A549 (cell line): Measurements from ENCODE around the gene DNPEP. TPM values are rescaled to one million over a fixed set of nuclear protein-coding genes. Genes with fewer than 3 reads are reported as not detected.

Experiments used
- ATAC-seq, 2 experiments: fragments of 200-7000 bp in 1 of 2; fragments of >200 bp in 1 of 2; cut with Nextera tagmentation in 1 of 2; cut with Tn5 transposase in 1 of 2; 3 replicates each; pipeline versions ENCODE4 v1.8.0 to v1.9.1; 2018 to 2020; ENCODE audit warnings: mild to moderate bottlenecking in 1 of 2, moderate library complexity in 1 of 2
- CTCF ChIA-PET: fragments of 300-600 bp; sonication (Branson Sonifier 250); formaldehyde crosslinking; extraction: SDS; loops from one replicate; lab custom pipeline; 2021; ENCODE audit warnings: antibody characterized with exemption, inconsistent platforms; lab: Yijun Ruan, JAX
- POLR2A ChIA-PET: fragments of 350-600 bp; formaldehyde crosslinking; extraction: SDS; loops from one replicate; lab custom pipeline; 2021; ENCODE audit warnings: antibody characterized with exemption, inconsistent platforms; lab: Yijun Ruan, JAX
- DNase-seq, 2 experiments: peaks; one replicate each; pipeline versions ENCODE4 v3.0.0 to v3.0.0-alpha.2; 2011 to 2016; ENCODE audit warnings: low read depth in 1 of 2, low spot score in 1 of 2
- FAIRE-seq: peaks from 2 replicates; lab custom pipeline; 2011; peaks lifted over from hg19 to GRCh38; lab: Jason Lieb, UNC
- H3K27ac ChIP-seq, 2 experiments: fragments of >200 bp; sonication (Bioruptor Twin); formaldehyde crosslinking; 3 replicates each; pipeline ENCODE4 v1.5.1; 2016 to 2017
- H3K4me1 ChIP-seq: fragments of >200 bp; sonication (Bioruptor Twin); formaldehyde crosslinking; 3 replicates; pipeline ENCODE4 v1.6.1; 2016
- H3K4me2 ChIP-seq: fragments of >200 bp; sonication (Bioruptor Twin); formaldehyde crosslinking; 3 replicates; pipeline ENCODE4 v1.6.1; 2016
- H3K4me3 ChIP-seq: fragments of >200 bp; sonication (Bioruptor Twin); formaldehyde crosslinking; 3 replicates; pipeline ENCODE4 v1.5.1; 2016
- H3K9me3 ChIP-seq: fragments of >200 bp; sonication (Bioruptor Twin); formaldehyde crosslinking; 3 replicates; pipeline ENCODE4 v1.6.1; 2016
- BHLHE40 ChIP-seq: IDR thresholded peaks from 2 replicates; pipeline ENCODE4 v1.6.1; 2012; ENCODE audit warnings: low read depth, low read length, inconsistent platforms
- CBX2 ChIP-seq: fragments of 200-600 bp; sonication (generic); IDR thresholded peaks from 2 replicates; pipeline ENCODE4 v1.6.1; 2016; ENCODE audit warnings: low read depth, mild to moderate bottlenecking, borderline replicate concordance
- CHD2 ChIP-seq: fragments of 150-350 bp; IDR thresholded peaks from 2 replicates; pipeline ENCODE4 v1.6.1; 2014; ENCODE audit warnings: low read length; ENCODE audit not compliant: partially characterized antibody
- EHF ChIP-seq: fragments of 250-450 bp; sonication (Bioruptor Pico); IDR thresholded peaks from 2 replicates; pipeline ENCODE4 v1.5.0; 2020; ENCODE audit warnings: mild to moderate bottlenecking
- EP300 ChIP-seq, 2 experiments: fragments of >200 bp; sonication (Bioruptor Twin); formaldehyde crosslinking; IDR thresholded peaks; 2 replicates in 1 of 2; 3 replicates in 1 of 2; pipeline ENCODE4 v1.6.1; 2016 to 2017
- ESRRA ChIP-seq: fragments of 150-350 bp; IDR thresholded peaks from 2 replicates; pipeline ENCODE4 v1.6.1; 2014; ENCODE audit warnings: mild to moderate bottlenecking, low read length, borderline replicate concordance
- FOSB ChIP-seq: fragments of 250-450 bp; sonication (Bioruptor Pico); IDR thresholded peaks from 2 replicates; pipeline ENCODE4 v1.5.0; 2020; ENCODE audit warnings: mild to moderate bottlenecking, moderate library complexity
- FOXS1 ChIP-seq: fragments of 250-450 bp; sonication (Bioruptor Pico); IDR thresholded peaks from 2 replicates; pipeline ENCODE4 v1.5.0; 2020; ENCODE audit warnings: mild to moderate bottlenecking, moderate library complexity
- HOXB5 ChIP-seq: fragments of 250-450 bp; sonication (Bioruptor Pico); IDR thresholded peaks from 2 replicates; pipeline ENCODE4 v1.5.0; 2020; ENCODE audit warnings: mild to moderate bottlenecking, moderate library complexity
- JUN ChIP-seq, 2 experiments: fragments of >200 bp; sonication (Bioruptor Twin); formaldehyde crosslinking; IDR thresholded peaks; 2 replicates in 1 of 2; 3 replicates in 1 of 2; pipeline ENCODE4 v1.6.1; 2016 to 2017
- KDM5A ChIP-seq: fragments of 200-600 bp; sonication (generic); IDR thresholded peaks from 2 replicates; pipeline ENCODE4 v1.6.1; 2016; ENCODE audit warnings: antibody characterized with exemption, mild to moderate bottlenecking
- PHF8 ChIP-seq: fragments of 200-600 bp; sonication (generic); IDR thresholded peaks from 2 replicates; pipeline ENCODE4 v1.6.1; 2016; ENCODE audit warnings: low read depth, mild to moderate bottlenecking, antibody characterized with exemption, moderate library complexity, borderline replicate concordance
- POLR2AphosphoS2 ChIP-seq: conservative IDR thresholded peaks from 2 replicates; pipeline ENCODE4 v1.6.1; 2012; ENCODE audit warnings: low read length, improper control_type of control experiment, inconsistent platforms
- RNF2 ChIP-seq: fragments of 200-600 bp; sonication (generic); IDR thresholded peaks from 2 replicates; pipeline ENCODE4 v1.6.1; 2016; ENCODE audit warnings: low read depth, mild to moderate bottlenecking, antibody characterized with exemption, moderate library complexity, borderline replicate concordance
- SREBF2 ChIP-seq: fragments of 450-650 bp; IDR thresholded peaks from 2 replicates; pipeline ENCODE4 v1.6.1; 2014; ENCODE audit warnings: mild to moderate bottlenecking, moderate library complexity
- ZSCAN20 ChIP-seq: fragments of 250-450 bp; sonication (Bioruptor Pico); IDR thresholded peaks from 2 replicates; pipeline ENCODE4 v1.8.0; 2022; ENCODE audit warnings: mild to moderate bottlenecking, moderate library complexity
- WGBS: methylation state at CpG from one replicate; pipeline ENCODE4 v1.1.6; 2017; ENCODE audit errors: missing lambda C conversion rate; 5-methylcytosine and 5-hydroxymethylcytosine counted together
- polyA plus RNA-seq, 4 experiments: library from polyadenylated mRNA; depleted of rRNA in 3 of 4; stranded (reverse); fragments of >200 nt; fragmentation: RNase III in 1 of 4; extraction: RNeasy Plus Mini Kit Qiagen cat#74134 plus additional on column Dnase treatment in 1 of 4; gene quantifications; 2 replicates in 3 of 4; 3 replicates in 1 of 4; pipeline ENCODE4 v1.2.3, GENCODE V29; 2011 to 2017
- TF ChIP-seq, protein P1 (sequence below): fragments of 250-450 bp; sonication (Bioruptor Pico); IDR thresholded peaks from 2 replicates; pipeline ENCODE4 v1.5.0; 2020; ENCODE audit warnings: low read depth, mild to moderate bottlenecking, moderate library complexity
- TF ChIP-seq, protein P2 (sequence below): IDR thresholded peaks from 2 replicates; pipeline ENCODE4 v1.6.1; 2012; ENCODE audit warnings: low read depth, borderline replicate concordance
- TF ChIP-seq, protein P3 (sequence below): fragments of 250-450 bp; sonication (Bioruptor Pico); IDR thresholded peaks from 2 replicates; pipeline ENCODE4 v1.5.0; 2021; ENCODE audit warnings: mild to moderate bottlenecking, moderate library complexity, borderline replicate concordance
- TF ChIP-seq, protein P4 (sequence below): fragments of 200-600 bp; sonication (generic); IDR thresholded peaks from 2 replicates; pipeline ENCODE4 v1.6.1; 2016; ENCODE audit warnings: antibody characterized with exemption, mild to moderate bottlenecking, moderate library complexity
- TF ChIP-seq, protein P5 (sequence below): IDR thresholded peaks from 2 replicates; pipeline ENCODE4 v1.6.1; 2012

The DNPEP gene
- polyA plus RNA-seq, 2 of the 4 experiments (the other 2 are of a cell fraction), result 29.0 to 40.9 TPM

DNA sequence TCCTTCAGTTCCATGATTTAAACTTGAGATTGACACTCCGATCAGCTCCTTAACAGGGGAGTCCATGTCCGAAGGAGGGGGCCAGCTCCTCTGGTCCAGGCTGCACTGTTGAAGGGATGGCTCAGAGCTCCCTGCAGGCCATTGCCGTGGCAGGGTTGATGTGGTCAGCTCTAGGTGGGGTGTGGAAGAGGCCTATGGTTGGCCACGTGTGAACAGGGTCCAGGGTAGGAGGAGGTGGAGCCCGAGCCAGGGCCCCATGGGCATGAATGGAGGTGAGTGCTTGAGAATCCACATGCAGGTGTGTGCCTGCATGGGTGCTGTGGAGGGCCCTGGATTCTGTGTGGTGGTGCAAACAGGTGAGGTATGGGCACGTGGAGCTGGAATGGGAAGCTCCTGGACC, 48.0 kb upstream of the DNPEP start:
- peaks cover 3% of the 10 kb centered on the region for H3K4me1 ChIP-seq
- TF ChIP-seq POLR2AphosphoS2 (no peak), SREBF2 (no peak), CHD2 (no peak)
- no peak overlapping the region for H3K4me3 ChIP-seq
- CTCF ChIA-PET, result interaction anchor here (1.4 to 89.4 kb wide), 4 partner anchors 23 to 71 kb away, joined by 4 to 3291 read pairs (median 18); partner anchors contain the start of genes ASIC4, CHPF, GMPPA and TMEM198
- H3K27ac ChIP-seq, result no peak overlapping the region
- no peaks in the 10 kb centered on the region for H3K9me3 ChIP-seq
- POLR2A ChIA-PET, result interaction anchor here (0.5 kb wide), 1 partner anchor 11 kb away, joined by 3 read pairs; no protein-coding TSS in a partner anchor
- no peak overlapping the region for H3K4me2 ChIP-seq
- 74% methylated on average over 6 of the region's 6 CpGs for WGBS
- ATAC-seq, result no peak
- FAIRE-seq, result no peak
- DNase-seq, result no peak

DNA sequence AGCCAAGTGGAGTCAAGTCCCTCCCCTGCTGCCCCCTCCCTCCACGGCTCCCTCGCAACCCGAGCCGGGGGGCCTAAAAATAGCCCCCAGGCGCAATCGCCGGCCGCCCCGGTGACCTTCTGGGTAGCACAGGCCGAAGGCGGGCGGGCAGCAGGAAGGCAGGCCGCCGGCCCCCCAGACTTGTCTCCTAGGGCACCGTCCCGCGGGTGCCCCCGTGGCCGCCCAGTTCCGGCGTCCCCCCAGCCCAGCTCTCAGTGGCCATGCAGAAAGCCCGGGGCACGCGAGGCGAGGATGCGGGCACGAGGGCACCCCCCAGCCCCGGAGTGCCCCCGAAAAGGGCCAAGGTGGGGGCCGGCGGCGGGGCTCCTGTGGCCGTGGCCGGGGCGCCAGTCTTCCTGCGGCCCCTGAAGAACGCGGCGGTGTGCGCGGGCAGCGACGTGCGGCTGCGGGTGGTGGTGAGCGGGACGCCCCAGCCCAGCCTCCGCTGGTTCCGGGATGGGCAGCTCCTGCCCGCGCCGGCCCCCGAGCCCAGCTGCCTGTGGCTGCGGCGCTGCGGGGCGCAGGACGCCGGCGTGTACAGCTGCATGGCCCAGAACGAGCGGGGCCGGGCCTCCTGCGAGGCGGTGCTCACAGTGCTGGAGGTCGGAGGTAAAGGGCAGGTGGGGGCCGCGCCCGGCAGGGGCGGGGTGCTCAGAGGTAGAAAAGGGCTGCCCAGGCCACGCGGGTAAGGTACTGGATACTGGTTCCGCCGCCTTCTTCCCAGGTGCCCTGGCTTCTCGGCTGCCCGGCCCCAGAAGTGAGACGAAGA, 47.2 kb upstream of the DNPEP start, which contains the start of gene SPEG:
Gene SPEG (plus strand): TSS at position 126 of the 808 bp plus-strand sequence. CDS start 135 bp downstream, at position 261.
- WGBS, result 80% methylated on average over 26 of the region's 77 CpGs
- H3K9me3 ChIP-seq, result no peaks in the 10 kb centered on the region
- TF ChIP-seq, protein P1, sequence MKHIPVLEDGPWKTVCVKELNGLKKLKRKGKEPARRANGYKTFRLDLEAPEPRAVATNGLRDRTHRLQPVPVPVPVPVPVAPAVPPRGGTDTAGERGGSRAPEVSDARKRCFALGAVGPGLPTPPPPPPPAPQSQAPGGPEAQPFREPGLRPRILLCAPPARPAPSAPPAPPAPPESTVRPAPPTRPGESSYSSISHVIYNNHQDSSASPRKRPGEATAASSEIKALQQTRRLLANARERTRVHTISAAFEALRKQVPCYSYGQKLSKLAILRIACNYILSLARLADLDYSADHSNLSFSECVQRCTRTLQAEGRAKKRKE (CRISPR knock-in tag), result no peak
- no peak for TF ChIP-seq CBX2
- TF ChIP-seq ZSCAN20 (CRISPR knock-in tag), result no peak
- TF ChIP-seq PHF8, result no peak
- TF ChIP-seq JUN (IDR thresholded peaks at IDR 0.05), result no peak
- TF ChIP-seq SREBF2, result no peak
- TF ChIP-seq RNF2, result no peak
- TF ChIP-seq ESRRA, result no peak
- TF ChIP-seq FOXS1 (CRISPR knock-in tag), result no peak
- no peak for TF ChIP-seq EHF (CRISPR knock-in tag)
- TF ChIP-seq EP300 (IDR thresholded peaks at IDR 0.05), result no peak
- TF ChIP-seq KDM5A, result no peak
- TF ChIP-seq FOSB, result no peak
- TF ChIP-seq, protein P2, sequence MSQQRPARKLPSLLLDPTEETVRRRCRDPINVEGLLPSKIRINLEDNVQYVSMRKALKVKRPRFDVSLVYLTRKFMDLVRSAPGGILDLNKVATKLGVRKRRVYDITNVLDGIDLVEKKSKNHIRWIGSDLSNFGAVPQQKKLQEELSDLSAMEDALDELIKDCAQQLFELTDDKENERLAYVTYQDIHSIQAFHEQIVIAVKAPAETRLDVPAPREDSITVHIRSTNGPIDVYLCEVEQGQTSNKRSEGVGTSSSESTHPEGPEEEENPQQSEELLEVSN, result no peak
- TF ChIP-seq, protein P3, sequence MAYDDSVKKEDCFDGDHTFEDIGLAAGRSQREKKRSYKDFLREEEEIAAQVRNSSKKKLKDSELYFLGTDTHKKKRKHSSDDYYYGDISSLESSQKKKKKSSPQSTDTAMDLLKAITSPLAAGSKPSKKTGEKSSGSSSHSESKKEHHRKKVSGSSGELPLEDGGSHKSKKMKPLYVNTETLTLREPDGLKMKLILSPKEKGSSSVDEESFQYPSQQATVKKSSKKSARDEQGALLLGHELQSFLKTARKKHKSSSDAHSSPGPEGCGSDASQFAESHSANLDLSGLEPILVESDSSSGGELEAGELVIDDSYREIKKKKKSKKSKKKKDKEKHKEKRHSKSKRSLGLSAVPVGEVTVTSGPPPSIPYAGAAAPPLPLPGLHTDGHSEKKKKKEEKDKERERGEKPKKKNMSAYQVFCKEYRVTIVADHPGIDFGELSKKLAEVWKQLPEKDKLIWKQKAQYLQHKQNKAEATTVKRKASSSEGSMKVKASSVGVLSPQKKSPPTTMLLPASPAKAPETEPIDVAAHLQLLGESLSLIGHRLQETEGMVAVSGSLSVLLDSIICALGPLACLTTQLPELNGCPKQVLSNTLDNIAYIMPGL (CRISPR knock-in tag), result no peak
- no peak for TF ChIP-seq HOXB5 (CRISPR knock-in tag)
- TF ChIP-seq, protein P4, sequence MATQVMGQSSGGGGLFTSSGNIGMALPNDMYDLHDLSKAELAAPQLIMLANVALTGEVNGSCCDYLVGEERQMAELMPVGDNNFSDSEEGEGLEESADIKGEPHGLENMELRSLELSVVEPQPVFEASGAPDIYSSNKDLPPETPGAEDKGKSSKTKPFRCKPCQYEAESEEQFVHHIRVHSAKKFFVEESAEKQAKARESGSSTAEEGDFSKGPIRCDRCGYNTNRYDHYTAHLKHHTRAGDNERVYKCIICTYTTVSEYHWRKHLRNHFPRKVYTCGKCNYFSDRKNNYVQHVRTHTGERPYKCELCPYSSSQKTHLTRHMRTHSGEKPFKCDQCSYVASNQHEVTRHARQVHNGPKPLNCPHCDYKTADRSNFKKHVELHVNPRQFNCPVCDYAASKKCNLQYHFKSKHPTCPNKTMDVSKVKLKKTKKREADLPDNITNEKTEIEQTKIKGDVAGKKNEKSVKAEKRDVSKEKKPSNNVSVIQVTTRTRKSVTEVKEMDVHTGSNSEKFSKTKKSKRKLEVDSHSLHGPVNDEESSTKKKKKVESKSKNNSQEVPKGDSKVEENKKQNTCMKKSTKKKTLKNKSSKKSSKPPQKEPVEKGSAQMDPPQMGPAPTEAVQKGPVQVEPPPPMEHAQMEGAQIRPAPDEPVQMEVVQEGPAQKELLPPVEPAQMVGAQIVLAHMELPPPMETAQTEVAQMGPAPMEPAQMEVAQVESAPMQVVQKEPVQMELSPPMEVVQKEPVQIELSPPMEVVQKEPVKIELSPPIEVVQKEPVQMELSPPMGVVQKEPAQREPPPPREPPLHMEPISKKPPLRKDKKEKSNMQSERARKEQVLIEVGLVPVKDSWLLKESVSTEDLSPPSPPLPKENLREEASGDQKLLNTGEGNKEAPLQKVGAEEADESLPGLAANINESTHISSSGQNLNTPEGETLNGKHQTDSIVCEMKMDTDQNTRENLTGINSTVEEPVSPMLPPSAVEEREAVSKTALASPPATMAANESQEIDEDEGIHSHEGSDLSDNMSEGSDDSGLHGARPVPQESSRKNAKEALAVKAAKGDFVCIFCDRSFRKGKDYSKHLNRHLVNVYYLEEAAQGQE, result no peak
- no peak for TF ChIP-seq BHLHE40
- TF ChIP-seq, protein P5, sequence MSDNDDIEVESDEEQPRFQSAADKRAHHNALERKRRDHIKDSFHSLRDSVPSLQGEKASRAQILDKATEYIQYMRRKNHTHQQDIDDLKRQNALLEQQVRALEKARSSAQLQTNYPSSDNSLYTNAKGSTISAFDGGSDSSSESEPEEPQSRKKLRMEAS, result no peak
- H3K4me2 ChIP-seq, result no peak within 1 kb of the TSS
- no peak within 1 kb of the TSS for H3K27ac ChIP-seq
- H3K4me3 ChIP-seq, result no peak within 1 kb of the TSS
- ChIA-PET POLR2A (no interaction called here), CTCF (interaction anchor here (1.1 to 89.4 kb wide), 4 partner anchors 16 to 71 kb away, joined by 3 to 3291 read pairs (median 9); partner anchors contain the start of genes ASIC4, CHPF, GMPPA and TMEM198)
- FAIRE-seq (no peak), ATAC-seq (no peak), DNase-seq (no peak)
- H3K4me1 ChIP-seq, result no peaks in the 10 kb centered on the region
